PC-9 (cell line): ENCODE results near the gene SLC12A9.

Experiments
- CTCF ChIP-seq: fragments of 200-600 bp; sonication (generic); conservative IDR thresholded peaks from 2 replicates; pipeline ENCODE4 v1.6.1; 2017; ENCODE audit warnings: mixed run types, antibody characterized with exemption, mild to moderate bottlenecking, moderate library complexity
- EZH2 ChIP-seq: fragments of 200-600 bp; sonication (generic); IDR thresholded peaks from 2 replicates; pipeline ENCODE4 v1.8.0; 2017; ENCODE audit warnings: antibody characterized with exemption, low read depth

GRCh38 chr7:100852048-100852872, at the start of gene SLC12A9:
- peak; percentile 95 for TF ChIP-seq CTCF
- TF ChIP-seq EZH2: no peak
